ENCODE results near the gene DLST. TPM values are rescaled to one million over a fixed set of nuclear protein-coding genes. Genes with fewer than 3 reads are reported as not detected.

The DLST gene
- total RNA-seq, 2 experiments from 2014 or later: 111 to 124 TPM

Other genes with a start within 250 kb of the DLST start
- 10 to 100 TPM; 47.0 to 47.6 TPM for gene AREL1, start 168.8 kb upstream of the DLST start, total RNA-seq
- 10 to 100 TPM; 53.9 to 57.9 TPM for gene FCF1, start 168.8 kb upstream of the DLST start, total RNA-seq
- gene YLPM1, start 118.6 kb upstream of the DLST start, total RNA-seq: 10 to 100 TPM; 71.7 to 74.4 TPM
- under 1 TPM; 0.28 to 0.69 TPM for gene PROX2, start 5.8 kb upstream of the DLST start, total RNA-seq
- 1 to 10 TPM; 2.6 to 3.9 TPM for gene RPS6KL1, start 41.3 kb downstream of the DLST start, total RNA-seq
- gene PGF, start 73.7 kb downstream of the DLST start, total RNA-seq: under 1 TPM in 1 of 2 experiments, not detected in 1; 0.28 TPM
- 10 to 100 TPM; 35.4 to 37.2 TPM for gene EIF2B2, start 121.0 kb downstream of the DLST start, total RNA-seq
- gene MLH3, start 169.6 kb downstream of the DLST start, total RNA-seq: 10 to 100 TPM; 18.0 to 18.2 TPM
- 10 to 100 TPM; 50.7 to 54.7 TPM for gene ACYP1, start 182.1 kb downstream of the DLST start, total RNA-seq
- gene ZC2HC1C, start 187.7 kb downstream of the DLST start, total RNA-seq: 1 to 10 TPM in 1 of 2 experiments, under 1 TPM in 1; 0.69 to 1.5 TPM
- 100 to 1,000 TPM in 1 of 2 experiments, 10 to 100 TPM in 1; 95.2 to 104 TPM for gene NEK9, start 245.1 kb downstream of the DLST start, total RNA-seq

All from activated naive CD8-positive, alpha-beta T cell treated with anti-CD3 and anti-CD28 coated beads, Interleukin-2, amount 10 ng/mL, durations not matched to agents 7 days and 5 days (primary cell).